Gastroesophageal sphincter (tissue), 3 donors: ENCODE measurements around the gene RPTOR.

Experiments used
- POLR2A ChIP-seq, 2 donors: fragments of 450-650 bp; IDR thresholded peaks; one replicate each; pipeline ENCODE4 v1.6.1; 2017; ENCODE audit warnings: antibody characterized with exemption in 2 of 2, mild to moderate bottlenecking in 2 of 2, moderate library complexity in 1 of 2
- TF ChIP-seq, protein P1 (sequence below), 4 experiments: fragments of 200-600 bp in 2 of 4; fragments of 450-650 bp in 2 of 4; sonication (generic) in 1 of 4; IDR thresholded peaks; one replicate each; pipeline ENCODE4 v1.5.1; 2017 to 2019; ENCODE audit warnings: antibody characterized with exemption in 4 of 4, mild to moderate bottlenecking in 2 of 4, moderate library complexity in 2 of 4

GRCh38 chr17:80981062-80981902 is 436.6 kb downstream of the RPTOR start:
- TF ChIP-seq, protein P1, sequence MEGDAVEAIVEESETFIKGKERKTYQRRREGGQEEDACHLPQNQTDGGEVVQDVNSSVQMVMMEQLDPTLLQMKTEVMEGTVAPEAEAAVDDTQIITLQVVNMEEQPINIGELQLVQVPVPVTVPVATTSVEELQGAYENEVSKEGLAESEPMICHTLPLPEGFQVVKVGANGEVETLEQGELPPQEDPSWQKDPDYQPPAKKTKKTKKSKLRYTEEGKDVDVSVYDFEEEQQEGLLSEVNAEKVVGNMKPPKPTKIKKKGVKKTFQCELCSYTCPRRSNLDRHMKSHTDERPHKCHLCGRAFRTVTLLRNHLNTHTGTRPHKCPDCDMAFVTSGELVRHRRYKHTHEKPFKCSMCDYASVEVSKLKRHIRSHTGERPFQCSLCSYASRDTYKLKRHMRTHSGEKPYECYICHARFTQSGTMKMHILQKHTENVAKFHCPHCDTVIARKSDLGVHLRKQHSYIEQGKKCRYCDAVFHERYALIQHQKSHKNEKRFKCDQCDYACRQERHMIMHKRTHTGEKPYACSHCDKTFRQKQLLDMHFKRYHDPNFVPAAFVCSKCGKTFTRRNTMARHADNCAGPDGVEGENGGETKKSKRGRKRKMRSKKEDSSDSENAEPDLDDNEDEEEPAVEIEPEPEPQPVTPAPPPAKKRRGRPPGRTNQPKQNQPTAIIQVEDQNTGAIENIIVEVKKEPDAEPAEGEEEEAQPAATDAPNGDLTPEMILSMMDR (IDR thresholded peaks at IDR 0.05) = peak in 3 of 4 experiments; percentile 85 to 96 (median 90)
- TF ChIP-seq POLR2A (IDR thresholded peaks at IDR 0.05) = no peak
